Erythroblast (primary cell): ENCODE results near the gene TPST1.

ENCODE experiments used
- GATA1 ChIP-seq: IDR thresholded peaks from 2 replicates; pipeline ENCODE4 v1.6.1; 2011; ENCODE audit warnings: low read depth, mild to moderate bottlenecking, control low read depth, low read length, moderate library complexity
- POLR2A ChIP-seq: IDR thresholded peaks from 2 replicates; pipeline ENCODE4 v1.6.1; 2011; ENCODE audit warnings: mild to moderate bottlenecking, low read length

GRCh38 chr7:66335318-66335717, 130.2 kb downstream of the TPST1 start:
- TF ChIP-seq POLR2A (no peak), GATA1 (no peak)
